NCI-H69 (cell line): ENCODE data around the gene PRPF19.

Experiments
- DNase-seq: peaks from one replicate; lab custom pipeline; 2025; lab: John Stamatoyannopoulos, UW

The PRPF19 gene

GRCh38 chr11:60937811-60938210 lies 31.4 kb upstream of the PRPF19 start:
- DNase-seq = no peak

- no peak for DNase-seq
Observed at GRCh38 chr11:60937144-60937527, 30.8 kb upstream of the PRPF19 start.

- DNase-seq = no peak
Observed at GRCh38 chr11:60936467-60937143, 30.2 kb upstream of the PRPF19 start.

- DNase-seq = no peak
Observed at GRCh38 chr11:60935676-60936442, 29.5 kb upstream of the PRPF19 start.

- no peak for DNase-seq
Observed at GRCh38 chr11:60934790-60935605, 28.6 kb upstream of the PRPF19 start.

- no peak for DNase-seq
Observed at GRCh38 chr11:60934124-60934789, 27.9 kb upstream of the PRPF19 start.

- DNase-seq = no peak
Observed at GRCh38 chr11:60933416-60934123, 27.2 kb upstream of the PRPF19 start.

- no peak for DNase-seq
Observed at GRCh38 chr11:60932605-60933356, 26.4 kb upstream of the PRPF19 start.

GRCh38 chr11:60931917-60932316 lies 25.5 kb upstream of the PRPF19 start:
- no peak for DNase-seq

- no peak for DNase-seq
Observed at GRCh38 chr11:60930394-60930793, 24.0 kb upstream of the PRPF19 start.

- no peak for DNase-seq
Observed at GRCh38 chr11:60929764-60930163, 23.4 kb upstream of the PRPF19 start.

GRCh38 chr11:60928563-60929001 lies 22.2 kb upstream of the PRPF19 start:
- DNase-seq = no peak

GRCh38 chr11:60927600-60927999 lies 21.2 kb upstream of the PRPF19 start:
- no peak for DNase-seq

- no peak for DNase-seq
Observed at GRCh38 chr11:60927061-60927592, 20.7 kb upstream of the PRPF19 start.

- DNase-seq = peak; percentile 21
Observed at GRCh38 chr11:60926500-60926899, 20.1 kb upstream of the PRPF19 start.

GRCh38 chr11:60925868-60926267 lies 19.5 kb upstream of the PRPF19 start:
- DNase-seq = peak; percentile 65

- peak; percentile 92 for DNase-seq
Observed at GRCh38 chr11:60924906-60925853, 18.8 kb upstream of the PRPF19 start.

GRCh38 chr11:60924110-60924905 lies 17.9 kb upstream of the PRPF19 start, which contains the start of gene TMEM132A:
Gene TMEM132A, plus strand, starts transcription at chr11:60924460. Its CDS starts 174 bp downstream, at chr11:60924634.
- DNase-seq = peak; percentile 92

- DNase-seq = no peak
Observed at GRCh38 chr11:60923800-60924109, 17.4 kb upstream of the PRPF19 start.
